ENCODE results near the gene ADAM22.

Gene ADAM22

DNA sequence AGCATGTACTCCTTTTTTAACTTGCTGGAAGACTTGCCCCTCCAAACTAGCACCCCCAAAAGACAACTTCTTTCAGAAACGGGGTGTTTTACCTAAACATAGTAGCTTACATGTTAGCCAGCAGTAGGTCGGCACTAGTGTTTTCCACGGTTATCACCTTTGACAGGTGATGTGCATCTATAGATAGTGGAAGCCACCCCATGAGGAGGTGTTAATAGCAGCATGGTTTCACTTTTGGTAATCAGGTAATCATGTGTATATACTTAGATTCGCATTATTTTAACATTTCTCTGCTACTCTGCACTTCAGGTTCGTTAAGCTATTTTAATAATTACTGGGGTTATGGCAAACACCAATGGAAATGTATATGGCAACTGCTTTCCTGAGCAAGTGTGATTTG lies 268.2 kb downstream of the ADAM22 start:
- Histone ChIP-seq H3K9ac (ENCODE audit: low read depth in 1 of 2, low read length in 2 of 2) (no peak overlapping the region), H3K27ac (ENCODE audit: low read depth, low read length) (no peak overlapping the region), H3K4me1 (ENCODE audit: control insufficient read depth in 1 of 2, insufficient read depth in 2 of 2, low read length in 2 of 2) (no peaks in the 10 kb centered on the region), H3K4me3 (ENCODE audit: low read depth in 1 of 2, low read length in 2 of 2) (no peak overlapping the region), H3K9me3 (ENCODE audit: control insufficient read depth in 1 of 2, low read length in 2 of 2) (no peaks in the 10 kb centered on the region), H3K36me3 (ENCODE audit: control insufficient read depth in 1 of 2, insufficient read depth in 2 of 2, low read length in 2 of 2) (peaks cover 27 to 58% of the 10 kb centered on the region in 2 donors), H3K27me3 (ENCODE audit: control insufficient read depth in 1 of 2, insufficient read depth in 2 of 2, low read length in 2 of 2) (no peaks in the 10 kb centered on the region)

- Histone ChIP-seq H3K9ac (ENCODE audit: low read depth in 1 of 2, low read length in 2 of 2) (no peak overlapping the region), H3K4me3 (ENCODE audit: low read depth in 1 of 2, low read length in 2 of 2) (no peak overlapping the region), H3K36me3 (ENCODE audit: control insufficient read depth in 1 of 2, insufficient read depth in 2 of 2, low read length in 2 of 2) (peaks cover 31 to 63% of the 10 kb centered on the region in 2 donors), H3K9me3 (ENCODE audit: control insufficient read depth in 1 of 2, low read length in 2 of 2) (no peaks in the 10 kb centered on the region), H3K27me3 (ENCODE audit: control insufficient read depth in 1 of 2, insufficient read depth in 2 of 2, low read length in 2 of 2) (no peaks in the 10 kb centered on the region), H3K4me1 (ENCODE audit: control insufficient read depth in 1 of 2, insufficient read depth in 2 of 2, low read length in 2 of 2) (no peaks in the 10 kb centered on the region), H3K27ac (ENCODE audit: low read depth, low read length) (no peak overlapping the region)
These were observed 268.7 kb downstream of the ADAM22 start for GRCh38 chr7:88202799-88203198.

DNA sequence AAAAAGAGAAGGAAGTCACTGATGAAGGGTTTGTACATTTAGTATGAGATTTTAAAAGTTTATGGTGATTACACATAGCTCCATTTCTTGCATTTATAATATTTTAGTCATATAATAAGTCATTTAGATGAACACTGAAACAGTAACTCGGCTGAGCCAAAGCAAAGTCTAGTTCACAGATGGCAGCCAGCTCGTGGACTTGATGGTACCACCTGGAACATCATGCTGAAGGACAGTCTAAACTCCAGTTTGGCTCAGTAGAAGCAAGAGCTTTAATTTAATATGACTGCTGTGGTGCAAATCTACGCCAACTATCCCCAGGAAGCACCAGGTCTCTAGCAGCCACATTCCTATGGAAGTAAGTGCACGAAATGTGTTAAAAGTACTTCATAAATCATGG lies 269.4 kb downstream of the ADAM22 start:
- Histone ChIP-seq H3K27me3 (ENCODE audit: control insufficient read depth in 1 of 2, insufficient read depth in 2 of 2, low read length in 2 of 2) (no peaks in the 10 kb centered on the region), H3K36me3 (ENCODE audit: control insufficient read depth in 1 of 2, insufficient read depth in 2 of 2, low read length in 2 of 2) (peaks cover 33 to 69% of the 10 kb centered on the region in 2 donors), H3K4me1 (ENCODE audit: control insufficient read depth in 1 of 2, insufficient read depth in 2 of 2, low read length in 2 of 2) (no peaks in the 10 kb centered on the region), H3K9ac (ENCODE audit: low read depth in 1 of 2, low read length in 2 of 2) (no peak overlapping the region), H3K9me3 (ENCODE audit: control insufficient read depth in 1 of 2, low read length in 2 of 2) (no peaks in the 10 kb centered on the region), H3K4me3 (ENCODE audit: low read depth in 1 of 2, low read length in 2 of 2) (no peak overlapping the region), H3K27ac (ENCODE audit: low read depth, low read length) (no peak overlapping the region)

- Histone ChIP-seq H3K9ac (ENCODE audit: low read depth in 1 of 2, low read length in 2 of 2) (no peak overlapping the region), H3K36me3 (ENCODE audit: control insufficient read depth in 1 of 2, insufficient read depth in 2 of 2, low read length in 2 of 2) (peaks cover 39 to 79% of the 10 kb centered on the region in 2 donors), H3K9me3 (ENCODE audit: control insufficient read depth in 1 of 2, low read length in 2 of 2) (no peaks in the 10 kb centered on the region), H3K27me3 (ENCODE audit: control insufficient read depth in 1 of 2, insufficient read depth in 2 of 2, low read length in 2 of 2) (no peaks in the 10 kb centered on the region), H3K27ac (ENCODE audit: low read depth, low read length) (no peak overlapping the region), H3K4me3 (ENCODE audit: low read depth in 1 of 2, low read length in 2 of 2) (no peak overlapping the region), H3K4me1 (ENCODE audit: control insufficient read depth in 1 of 2, insufficient read depth in 2 of 2, low read length in 2 of 2) (no peaks in the 10 kb centered on the region)
These were observed 270.6 kb downstream of the ADAM22 start for GRCh38 chr7:88204525-88205110.

DNA sequence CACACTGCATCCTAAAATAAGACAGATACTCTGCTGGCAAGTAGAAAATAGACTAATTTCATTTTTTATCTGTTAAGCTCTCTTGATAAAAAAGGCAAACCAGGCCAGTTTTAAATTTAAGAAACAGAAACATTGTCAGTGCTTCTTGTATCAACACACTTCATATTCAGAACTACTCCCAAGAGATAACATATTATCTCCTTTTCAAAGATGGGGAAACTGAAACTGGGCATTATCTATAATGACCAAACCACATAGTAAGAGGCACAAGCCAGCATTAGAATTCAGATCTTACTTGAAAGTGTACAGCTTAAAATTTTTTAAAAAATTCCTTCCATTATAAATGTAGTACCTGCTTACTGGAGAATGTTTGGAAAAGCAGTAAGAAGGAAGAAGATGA lies 271.1 kb downstream of the ADAM22 start:
- H3K27ac ChIP-seq (ENCODE audit: low read depth, low read length): no peak overlapping the region
- no peaks in the 10 kb centered on the region for H3K27me3 ChIP-seq (ENCODE audit: control insufficient read depth in 1 of 2, insufficient read depth in 2 of 2, low read length in 2 of 2)
- peaks cover 43 to 84% of the 10 kb centered on the region in 2 donors for H3K36me3 ChIP-seq (ENCODE audit: control insufficient read depth in 1 of 2, insufficient read depth in 2 of 2, low read length in 2 of 2)
- H3K9ac ChIP-seq (ENCODE audit: low read depth in 1 of 2, low read length in 2 of 2): no peak overlapping the region
- no peaks in the 10 kb centered on the region for H3K9me3 ChIP-seq (ENCODE audit: control insufficient read depth in 1 of 2, low read length in 2 of 2)
- H3K4me3 ChIP-seq (ENCODE audit: low read depth in 1 of 2, low read length in 2 of 2): no peak overlapping the region
- no peaks in the 10 kb centered on the region for H3K4me1 ChIP-seq (ENCODE audit: control insufficient read depth in 1 of 2, insufficient read depth in 2 of 2, low read length in 2 of 2)

- no peak overlapping the region for H3K9ac ChIP-seq (ENCODE audit: low read depth in 1 of 2, low read length in 2 of 2)
- H3K27ac ChIP-seq (ENCODE audit: low read depth, low read length): no peak overlapping the region
These were observed 272.2 kb downstream of the ADAM22 start for GRCh38 chr7:88206254-88206653.

GRCh38 chr7:88208521-88208920 lies 274.5 kb downstream of the ADAM22 start:
- Histone ChIP-seq H3K36me3 (ENCODE audit: control insufficient read depth in 1 of 2, insufficient read depth in 2 of 2, low read length in 2 of 2) (peaks cover 40 to 92% of the 10 kb centered on the region in 2 donors), H3K27me3 (ENCODE audit: control insufficient read depth in 1 of 2, insufficient read depth in 2 of 2, low read length in 2 of 2) (no peaks in the 10 kb centered on the region), H3K4me3 (ENCODE audit: low read depth in 1 of 2, low read length in 2 of 2) (no peak overlapping the region), H3K27ac (ENCODE audit: low read depth, low read length) (no peak overlapping the region), H3K9me3 (ENCODE audit: control insufficient read depth in 1 of 2, low read length in 2 of 2) (no peaks in the 10 kb centered on the region), H3K4me1 (ENCODE audit: control insufficient read depth in 1 of 2, insufficient read depth in 2 of 2, low read length in 2 of 2) (no peaks in the 10 kb centered on the region), H3K9ac (ENCODE audit: low read depth in 1 of 2, low read length in 2 of 2) (no peak overlapping the region)

More at GRCh38 chr7:88206254-88206653, 272.2 kb downstream of the ADAM22 start:
- no peaks in the 10 kb centered on the region for H3K9me3 ChIP-seq (ENCODE audit: control insufficient read depth in 1 of 2, low read length in 2 of 2)
- H3K4me1 ChIP-seq (ENCODE audit: control insufficient read depth in 1 of 2, insufficient read depth in 2 of 2, low read length in 2 of 2): no peaks in the 10 kb centered on the region
- H3K27me3 ChIP-seq (ENCODE audit: control insufficient read depth in 1 of 2, insufficient read depth in 2 of 2, low read length in 2 of 2): no peaks in the 10 kb centered on the region
- peaks cover 43 to 89% of the 10 kb centered on the region in 2 donors for H3K36me3 ChIP-seq (ENCODE audit: control insufficient read depth in 1 of 2, insufficient read depth in 2 of 2, low read length in 2 of 2)
- no peak overlapping the region for H3K4me3 ChIP-seq (ENCODE audit: low read depth in 1 of 2, low read length in 2 of 2)

GRCh38 chr7:88212918-88213317 lies 278.9 kb downstream of the ADAM22 start:
- Histone ChIP-seq H3K4me3 (ENCODE audit: low read depth in 1 of 2, low read length in 2 of 2) (no peak overlapping the region), H3K27ac (ENCODE audit: low read depth, low read length) (no peak overlapping the region), H3K27me3 (ENCODE audit: control insufficient read depth in 1 of 2, insufficient read depth in 2 of 2, low read length in 2 of 2) (no peaks in the 10 kb centered on the region), H3K36me3 (ENCODE audit: control insufficient read depth in 1 of 2, insufficient read depth in 2 of 2, low read length in 2 of 2) (peaks cover 43 to 85% of the 10 kb centered on the region in 2 donors), H3K4me1 (ENCODE audit: control insufficient read depth in 1 of 2, insufficient read depth in 2 of 2, low read length in 2 of 2) (peaks cover 10 to 20% of the 10 kb centered on the region in 2 donors), H3K9me3 (ENCODE audit: control insufficient read depth in 1 of 2, low read length in 2 of 2) (no peaks in the 10 kb centered on the region), H3K9ac (ENCODE audit: low read depth in 1 of 2, low read length in 2 of 2) (no peak overlapping the region)

DNA sequence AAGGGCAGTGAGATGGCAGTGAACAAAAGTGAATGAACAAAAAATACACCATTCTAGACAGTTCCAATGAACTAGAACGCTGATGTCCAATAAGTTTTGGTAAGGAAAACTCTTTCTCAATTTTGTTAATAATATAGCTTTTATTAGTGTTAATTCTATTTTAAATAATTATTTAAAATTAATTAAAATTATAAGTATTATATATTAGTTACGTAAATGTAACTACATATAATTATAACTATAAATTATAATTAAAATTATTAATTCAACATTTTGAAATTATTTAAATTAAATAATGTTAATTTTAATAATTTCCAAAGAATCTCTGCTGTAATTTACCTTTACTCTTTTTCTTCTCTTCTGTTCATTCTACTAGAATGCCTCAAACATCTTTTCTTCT lies 280.4 kb downstream of the ADAM22 start:
- Histone ChIP-seq H3K36me3 (ENCODE audit: control insufficient read depth in 1 of 2, insufficient read depth in 2 of 2, low read length in 2 of 2) (peaks cover 35 to 72% of the 10 kb centered on the region in 2 donors), H3K27ac (ENCODE audit: low read depth, low read length) (no peak overlapping the region), H3K9me3 (ENCODE audit: control insufficient read depth in 1 of 2, low read length in 2 of 2) (no peaks in the 10 kb centered on the region), H3K4me1 (ENCODE audit: control insufficient read depth in 1 of 2, insufficient read depth in 2 of 2, low read length in 2 of 2) (peaks cover 19 to 26% of the 10 kb centered on the region in 2 donors), H3K4me3 (ENCODE audit: low read depth in 1 of 2, low read length in 2 of 2) (no peak overlapping the region), H3K27me3 (ENCODE audit: control insufficient read depth in 1 of 2, insufficient read depth in 2 of 2, low read length in 2 of 2) (no peaks in the 10 kb centered on the region), H3K9ac (ENCODE audit: low read depth in 1 of 2, low read length in 2 of 2) (no peak overlapping the region)

GRCh38 chr7:88215295-88215694 lies 281.2 kb downstream of the ADAM22 start:
- no peaks in the 10 kb centered on the region for H3K27me3 ChIP-seq (ENCODE audit: control insufficient read depth in 1 of 2, insufficient read depth in 2 of 2, low read length in 2 of 2)
- H3K27ac ChIP-seq (ENCODE audit: low read depth, low read length): no peak overlapping the region
- H3K4me3 ChIP-seq (ENCODE audit: low read depth in 1 of 2, low read length in 2 of 2): no peak overlapping the region
- H3K9me3 ChIP-seq (ENCODE audit: control insufficient read depth in 1 of 2, low read length in 2 of 2): no peaks in the 10 kb centered on the region
- peaks cover 19 to 26% of the 10 kb centered on the region in 2 donors for H3K4me1 ChIP-seq (ENCODE audit: control insufficient read depth in 1 of 2, insufficient read depth in 2 of 2, low read length in 2 of 2)
- H3K9ac ChIP-seq (ENCODE audit: low read depth in 1 of 2, low read length in 2 of 2): no peak overlapping the region
- H3K36me3 ChIP-seq (ENCODE audit: control insufficient read depth in 1 of 2, insufficient read depth in 2 of 2, low read length in 2 of 2): peaks cover 30 to 65% of the 10 kb centered on the region in 2 donors

All from duodenal mucosa (tissue), 2 donors.